Measurements from ENCODE around the gene S1PR2. TPM values are rescaled to one million over a fixed set of nuclear protein-coding genes. Genes with fewer than 3 reads are reported as not detected.

S1PR2 gene
- total RNA-seq, 4 donors from 2014 or later: 3.6 to 9.8 (median 5.3) TPM

- Histone ChIP-seq H3K27me3 (no peaks in the 10 kb centered on the region), H3K36me3 (peaks cover 15 to 17% of the 10 kb centered on the region in 2 donors), H3K4me1 (peaks cover 0 to 7% of the 10 kb centered on the region in 2 donors), H3K4me3 (replicated peaks in 1 of 3) (peak overlapping the region; percentile 54 to 85 (median 85)), H3K27ac (peak overlapping the region in 1 of 3 donors; percentile 45), H3K9me3 (no peaks in the 10 kb centered on the region)
- no peak for TF ChIP-seq CTCF (IDR thresholded peaks at IDR 0.05)
- no peak for TF ChIP-seq POLR2A (IDR thresholded peaks at IDR 0.05)
- no peak for DNase-seq
- WGBS, 2 donors: 29 to 34% methylated on average over 7 to 8 of the region's 8 CpGs
- intact Hi-C loops (cut with DNase I): loop anchor here (10.0 kb wide), 2 partner anchors 138 to 318 kb away; partner anchors contain the start of genes EIF3G, OLFM2 and P2RY11
These were observed 21.6 kb upstream of the S1PR2 start for GRCh38 chr19:10252707-10253106.

GRCh38 chr19:10251792-10252694, 20.9 kb upstream of the S1PR2 start, which contains the start of gene MRPL4:
TSS of gene MRPL4 (plus strand) at chr19:10252214. CDS start at chr19:10252254, 40 bp downstream.
- WGBS, 2 donors: 0 to 1% methylated on average over 19 to 51 of the region's 77 CpGs
- TF ChIP-seq CTCF (IDR thresholded peaks at IDR 0.05) (peak in 1 of 6 experiments; percentile 20), POLR2A (IDR thresholded peaks at IDR 0.05) (peak in 1 of 2 donors; percentile 54)
- H3K4me3 ChIP-seq (replicated peaks in 1 of 3): peak within 1 kb of the TSS; percentile 54 to 85 (median 85)
- H3K27ac ChIP-seq: peak within 1 kb of the TSS; percentile 45 to 65 (median 52)
- peaks cover 0 to 7% of the 10 kb centered on the region in 2 donors for H3K4me1 ChIP-seq
- intact Hi-C loops (cut with DNase I): loop anchor here (10.0 kb wide), 2 partner anchors 137 to 317 kb away; partner anchors contain the start of genes EIF3G, OLFM2 and P2RY11
- no peaks in the 10 kb centered on the region for H3K27me3 ChIP-seq
- H3K9me3 ChIP-seq: no peaks in the 10 kb centered on the region
- peak; percentile 98 for DNase-seq
- peaks cover 10% of the 10 kb centered on the region in 2 donors for H3K36me3 ChIP-seq

DNA sequence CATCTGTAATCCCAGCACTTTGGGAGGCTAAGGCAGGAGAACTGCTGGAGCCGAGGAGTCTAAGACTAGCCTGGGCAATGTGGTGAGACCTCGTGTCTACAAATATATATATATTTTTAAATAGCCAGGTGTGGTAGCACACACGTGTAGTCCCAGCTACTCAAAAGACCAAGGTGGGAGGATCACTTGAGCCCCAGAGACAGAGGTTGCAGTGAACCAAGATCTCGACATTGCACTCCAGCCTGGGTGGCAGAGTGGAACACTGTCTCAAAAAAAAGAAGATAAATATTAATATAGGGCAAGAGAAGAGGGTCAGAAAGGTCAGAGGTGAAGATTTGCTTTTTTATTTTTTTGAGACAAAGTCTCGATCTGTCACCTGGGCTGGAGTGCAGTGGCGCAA, 15.4 kb upstream of the S1PR2 start:
- 84 to 87% methylated on average over 6 of the region's 6 CpGs for WGBS, 2 donors
- Histone ChIP-seq H3K27ac (no peak overlapping the region), H3K36me3 (no peaks in the 10 kb centered on the region), H3K4me1 (no peaks in the 10 kb centered on the region), H3K4me3 (replicated peaks in 1 of 3) (no peak overlapping the region), H3K9me3 (no peaks in the 10 kb centered on the region), H3K27me3 (no peaks in the 10 kb centered on the region)
- DNase-seq: no peak
- TF ChIP-seq CTCF (IDR thresholded peaks at IDR 0.05): no peak
- no peak for TF ChIP-seq POLR2A (IDR thresholded peaks at IDR 0.05)
- intact Hi-C loops (cut with DNase I): no loop called here

DNA sequence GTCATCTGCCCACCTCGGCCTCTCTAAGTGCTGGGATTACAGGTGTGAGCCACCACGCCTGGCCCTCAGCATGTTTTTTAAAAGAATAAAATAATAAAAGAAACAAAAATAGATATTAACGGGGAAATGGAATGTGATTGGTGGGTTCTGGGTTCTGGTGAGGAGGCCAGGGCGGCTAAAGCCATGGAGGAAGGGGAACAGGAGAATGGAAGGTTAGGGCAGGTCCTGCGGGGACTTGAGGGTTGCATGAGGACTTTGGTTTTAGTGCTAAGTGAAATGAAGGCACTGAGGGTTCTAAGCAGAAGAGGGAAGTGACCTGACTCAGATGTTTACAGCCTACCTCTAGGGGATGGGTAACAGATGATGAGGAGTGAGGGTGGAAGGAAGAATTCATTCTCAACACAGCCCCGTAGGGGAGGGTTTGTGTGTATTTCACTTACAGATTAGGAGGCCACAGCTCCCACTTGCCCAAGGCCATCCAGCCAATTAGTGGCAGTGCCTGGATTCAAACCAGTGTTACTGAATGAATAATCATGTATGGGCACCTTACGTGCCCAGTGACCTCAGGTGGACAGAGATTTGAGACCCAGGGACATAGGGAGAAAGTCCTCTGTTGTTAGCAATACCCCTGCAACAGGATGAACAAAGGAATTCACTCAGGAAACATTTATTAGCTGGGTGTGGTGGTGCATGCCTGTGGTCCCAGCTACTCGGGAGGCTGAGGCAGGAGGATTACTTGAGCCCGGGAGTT, 14.2 kb upstream of the S1PR2 start:
- no peak for DNase-seq
- Histone ChIP-seq H3K27ac (no peak overlapping the region), H3K9me3 (no peaks in the 10 kb centered on the region), H3K4me1 (no peaks in the 10 kb centered on the region), H3K36me3 (no peaks in the 10 kb centered on the region), H3K4me3 (replicated peaks in 1 of 3) (no peak overlapping the region), H3K27me3 (no peaks in the 10 kb centered on the region)
- WGBS, 2 donors: 76 to 86% methylated on average over 9 of the region's 9 CpGs
- intact Hi-C loops (cut with DNase I): no loop called here
- no peak for TF ChIP-seq CTCF (IDR thresholded peaks at IDR 0.05)
- no peak for TF ChIP-seq POLR2A (IDR thresholded peaks at IDR 0.05)
